MM.1S (cell line): ENCODE data around the gene TMEM187.

Source experiments
- EZH2 ChIP-seq: fragments of 300-600 bp; sonication (generic); optimal IDR thresholded peaks from 2 replicates; pipeline ENCODE3; 2017; ENCODE audit warnings: low read depth, mild to moderate bottlenecking, antibody characterized with exemption, low read length, mixed read lengths
- EZH2phosphoT487 ChIP-seq: fragments of 300-600 bp; sonication (generic); IDR thresholded peaks from 2 replicates; pipeline ENCODE4 v1.6.1; 2018; ENCODE audit warnings: antibody characterized with exemption, low read length
- TF ChIP-seq, protein P1 (sequence below): fragments of 300-600 bp; sonication (generic); IDR thresholded peaks from 2 replicates; pipeline ENCODE4 v1.5.1; 2016; ENCODE audit warnings: antibody characterized with exemption, low read length, mixed read lengths

DNA sequence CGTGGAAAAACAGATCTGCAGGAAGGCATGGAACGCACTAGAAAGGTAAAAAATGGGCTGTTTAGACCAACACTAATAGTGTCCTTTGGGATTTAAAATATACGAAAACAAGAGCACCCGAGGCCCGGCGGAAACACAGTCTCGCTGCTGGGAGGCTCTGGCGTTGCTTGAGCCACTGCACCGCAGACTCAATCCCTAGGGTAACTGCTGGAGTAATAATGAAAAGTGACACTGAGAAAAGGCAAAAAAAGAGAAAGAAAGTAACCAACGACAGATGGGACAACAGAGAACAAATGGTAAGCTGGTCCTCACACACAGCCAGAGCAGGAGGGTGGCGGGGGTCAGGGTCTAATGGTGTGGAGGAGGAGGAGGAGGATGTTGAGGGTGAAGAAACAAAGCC is 31.8 kb downstream of the TMEM187 start:
- TF ChIP-seq, protein P1, sequence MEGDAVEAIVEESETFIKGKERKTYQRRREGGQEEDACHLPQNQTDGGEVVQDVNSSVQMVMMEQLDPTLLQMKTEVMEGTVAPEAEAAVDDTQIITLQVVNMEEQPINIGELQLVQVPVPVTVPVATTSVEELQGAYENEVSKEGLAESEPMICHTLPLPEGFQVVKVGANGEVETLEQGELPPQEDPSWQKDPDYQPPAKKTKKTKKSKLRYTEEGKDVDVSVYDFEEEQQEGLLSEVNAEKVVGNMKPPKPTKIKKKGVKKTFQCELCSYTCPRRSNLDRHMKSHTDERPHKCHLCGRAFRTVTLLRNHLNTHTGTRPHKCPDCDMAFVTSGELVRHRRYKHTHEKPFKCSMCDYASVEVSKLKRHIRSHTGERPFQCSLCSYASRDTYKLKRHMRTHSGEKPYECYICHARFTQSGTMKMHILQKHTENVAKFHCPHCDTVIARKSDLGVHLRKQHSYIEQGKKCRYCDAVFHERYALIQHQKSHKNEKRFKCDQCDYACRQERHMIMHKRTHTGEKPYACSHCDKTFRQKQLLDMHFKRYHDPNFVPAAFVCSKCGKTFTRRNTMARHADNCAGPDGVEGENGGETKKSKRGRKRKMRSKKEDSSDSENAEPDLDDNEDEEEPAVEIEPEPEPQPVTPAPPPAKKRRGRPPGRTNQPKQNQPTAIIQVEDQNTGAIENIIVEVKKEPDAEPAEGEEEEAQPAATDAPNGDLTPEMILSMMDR, result no peak
- no peak for TF ChIP-seq EZH2
- TF ChIP-seq EZH2phosphoT487, result no peak
